Body of pancreas (tissue), 4 donors: Measurements from ENCODE around the gene GPR132.

ENCODE experiments used
- POLR2A ChIP-seq, 3 donors: fragments of 450-650 bp; IDR thresholded peaks; one replicate each; pipeline ENCODE4 v1.6.1; 2016; ENCODE audit warnings: antibody characterized with exemption in 3 of 3, mild to moderate bottlenecking in 2 of 3
- TF ChIP-seq, protein P1 (sequence below), 7 experiments: fragments of 450-650 bp in 4 of 7; fragments of 200-600 bp in 3 of 7; sonication (generic) in 3 of 7; IDR thresholded peaks; one replicate each; pipeline ENCODE4 v1.5.1; 2016 to 2019; ENCODE audit warnings: antibody characterized with exemption in 7 of 7

DNA sequence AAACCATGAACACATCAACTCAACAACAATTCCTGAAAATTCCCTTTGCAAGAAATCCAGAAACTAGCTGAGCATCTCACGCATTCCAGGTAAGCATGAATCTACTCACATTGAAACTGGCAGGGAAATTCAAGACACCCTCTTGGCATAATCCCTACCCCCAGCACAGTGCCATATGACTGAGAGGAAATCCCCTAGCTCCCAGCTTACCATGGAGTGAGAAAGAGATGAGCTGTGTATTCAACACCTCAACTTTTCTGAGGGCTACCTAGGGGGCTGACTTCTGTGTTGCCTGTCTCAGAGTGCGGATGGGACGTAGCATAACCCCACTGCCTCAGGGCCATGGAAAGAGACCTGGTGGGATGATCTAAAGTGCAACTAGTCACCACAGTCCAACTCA lies 37.7 kb upstream of the GPR132 start:
- TF ChIP-seq, protein P1, sequence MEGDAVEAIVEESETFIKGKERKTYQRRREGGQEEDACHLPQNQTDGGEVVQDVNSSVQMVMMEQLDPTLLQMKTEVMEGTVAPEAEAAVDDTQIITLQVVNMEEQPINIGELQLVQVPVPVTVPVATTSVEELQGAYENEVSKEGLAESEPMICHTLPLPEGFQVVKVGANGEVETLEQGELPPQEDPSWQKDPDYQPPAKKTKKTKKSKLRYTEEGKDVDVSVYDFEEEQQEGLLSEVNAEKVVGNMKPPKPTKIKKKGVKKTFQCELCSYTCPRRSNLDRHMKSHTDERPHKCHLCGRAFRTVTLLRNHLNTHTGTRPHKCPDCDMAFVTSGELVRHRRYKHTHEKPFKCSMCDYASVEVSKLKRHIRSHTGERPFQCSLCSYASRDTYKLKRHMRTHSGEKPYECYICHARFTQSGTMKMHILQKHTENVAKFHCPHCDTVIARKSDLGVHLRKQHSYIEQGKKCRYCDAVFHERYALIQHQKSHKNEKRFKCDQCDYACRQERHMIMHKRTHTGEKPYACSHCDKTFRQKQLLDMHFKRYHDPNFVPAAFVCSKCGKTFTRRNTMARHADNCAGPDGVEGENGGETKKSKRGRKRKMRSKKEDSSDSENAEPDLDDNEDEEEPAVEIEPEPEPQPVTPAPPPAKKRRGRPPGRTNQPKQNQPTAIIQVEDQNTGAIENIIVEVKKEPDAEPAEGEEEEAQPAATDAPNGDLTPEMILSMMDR (IDR thresholded peaks at IDR 0.05): no peak
- TF ChIP-seq POLR2A (IDR thresholded peaks at IDR 0.05): no peak
